MCF 10A (cell line): ENCODE results near the gene SLC10A7. TPM values are rescaled to one million over a fixed set of nuclear protein-coding genes. Genes with fewer than 3 reads are reported as not detected.

Experiments used
- Bru-seq: library from RNA; stranded (reverse); fragments of 400-500 nt; gene quantifications from one replicate; lab custom pipeline; 2021; lab: Mats Ljungman, UMichigan
- BruChase-seq, 2 experiments: library from RNA; stranded (reverse); fragments of 400-500 nt; gene quantifications; one replicate each; lab custom pipeline; 2021; lab: Mats Ljungman, UMichigan
- BruUV-seq: library from RNA; stranded (reverse); fragments of 400-500 nt; replicated peaks from 2 replicates; lab custom pipeline; 2021; lab: Mats Ljungman, UMichigan
- CTCF ChIA-PET: fragments of 300-600 bp; sonication (Branson Sonifier 250); formaldehyde crosslinking; extraction: SDS; loops from one replicate; lab custom pipeline; 2021; ENCODE audit warnings: antibody characterized with exemption, inconsistent platforms; lab: Yijun Ruan, JAX
- POLR2A ChIA-PET: fragments of 300-600, 350-650 bp; sonication (Branson Sonifier 250); formaldehyde crosslinking; extraction: SDS; loops from one replicate; lab custom pipeline; 2020; ENCODE audit warnings: antibody characterized with exemption, inconsistent platforms; lab: Yijun Ruan, JAX
- DNase-seq: peaks from one replicate; pipeline ENCODE4 v3.0.0-alpha.2; 2018; ENCODE audit not compliant: unreplicated experiment
- H3K27ac Mint-ChIP-seq: one replicate; pipeline ENCODE4 v1.8.0; 2022; ENCODE audit warnings: mild to moderate bottlenecking, low read depth, mixed read lengths; ENCODE audit not compliant: unreplicated experiment
- H3K27me3 Mint-ChIP-seq: one replicate; pipeline ENCODE4 v1.8.0; 2022; ENCODE audit warnings: mixed read lengths; ENCODE audit not compliant: insufficient read depth, unreplicated experiment
- H3K36me3 Mint-ChIP-seq: one replicate; pipeline ENCODE4 v1.8.0; 2022; ENCODE audit warnings: mild to moderate bottlenecking, moderate library complexity, mixed read lengths; ENCODE audit not compliant: insufficient read depth, unreplicated experiment
- H3K4me1 Mint-ChIP-seq: one replicate; pipeline ENCODE4 v1.8.0; 2022; ENCODE audit warnings: mixed read lengths; ENCODE audit not compliant: insufficient read depth, unreplicated experiment
- H3K4me3 Mint-ChIP-seq: one replicate; pipeline ENCODE4 v1.8.0; 2022; ENCODE audit warnings: mild to moderate bottlenecking, moderate library complexity, mixed read lengths; ENCODE audit not compliant: unreplicated experiment
- H3K9me3 Mint-ChIP-seq: one replicate; pipeline ENCODE4 v1.8.0; 2022; ENCODE audit warnings: mixed read lengths; ENCODE audit not compliant: unreplicated experiment
- intact Hi-C: fragments of 100-400 bp; cut with micrococcal nuclease; formaldehyde crosslinking; loops from 2 replicates; pipeline ENCODE4 v1.14.1; 2022
- long read RNA-seq: library from polyadenylated mRNA; stranded (forward); transcript quantifications from one replicate; pipeline ENCODE4 v2.0.0, GENCODE V29; 2022
- total RNA-seq: library from RNA; stranded (reverse); gene quantifications from 2 replicates; pipeline ENCODE4 v1.2.3, GENCODE V29; 2022
- TF ChIP-seq, protein P1 (sequence below): fragments of 200-600 bp; IDR thresholded peaks from one replicate; pipeline ENCODE4 v1.8.0; 2022; ENCODE audit warnings: antibody characterized with exemption, mild to moderate bottlenecking; ENCODE audit not compliant: unreplicated experiment

Gene SLC10A7, protein sequence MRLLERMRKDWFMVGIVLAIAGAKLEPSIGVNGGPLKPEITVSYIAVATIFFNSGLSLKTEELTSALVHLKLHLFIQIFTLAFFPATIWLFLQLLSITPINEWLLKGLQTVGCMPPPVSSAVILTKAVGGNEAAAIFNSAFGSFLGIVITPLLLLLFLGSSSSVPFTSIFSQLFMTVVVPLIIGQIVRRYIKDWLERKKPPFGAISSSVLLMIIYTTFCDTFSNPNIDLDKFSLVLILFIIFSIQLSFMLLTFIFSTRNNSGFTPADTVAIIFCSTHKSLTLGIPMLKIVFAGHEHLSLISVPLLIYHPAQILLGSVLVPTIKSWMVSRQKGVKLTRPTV
- total RNA-seq (23.0 and 27.4 TPM in 2 replicates), Bru-seq, nascent RNA (percentile 82 among the genes with signal in this experiment), BruChase-seq, experiment 1, labeled RNA remaining after a 6-hour chase (percentile 63 among the genes with signal in this experiment), BruChase-seq, experiment 2, labeled RNA remaining after a 2-hour chase (percentile 75 among the genes with signal in this experiment)
- long read RNA-seq, transcript SLC10A7-205 (13 exons, 1,134 nt): major isoform, 9 of 25 reads
- long read RNA-seq, partial matches to known transcripts: 2 of 25 reads
- long read RNA-seq, other reads (novel, unspliced or antisense): 8 of 25 reads

DNA sequence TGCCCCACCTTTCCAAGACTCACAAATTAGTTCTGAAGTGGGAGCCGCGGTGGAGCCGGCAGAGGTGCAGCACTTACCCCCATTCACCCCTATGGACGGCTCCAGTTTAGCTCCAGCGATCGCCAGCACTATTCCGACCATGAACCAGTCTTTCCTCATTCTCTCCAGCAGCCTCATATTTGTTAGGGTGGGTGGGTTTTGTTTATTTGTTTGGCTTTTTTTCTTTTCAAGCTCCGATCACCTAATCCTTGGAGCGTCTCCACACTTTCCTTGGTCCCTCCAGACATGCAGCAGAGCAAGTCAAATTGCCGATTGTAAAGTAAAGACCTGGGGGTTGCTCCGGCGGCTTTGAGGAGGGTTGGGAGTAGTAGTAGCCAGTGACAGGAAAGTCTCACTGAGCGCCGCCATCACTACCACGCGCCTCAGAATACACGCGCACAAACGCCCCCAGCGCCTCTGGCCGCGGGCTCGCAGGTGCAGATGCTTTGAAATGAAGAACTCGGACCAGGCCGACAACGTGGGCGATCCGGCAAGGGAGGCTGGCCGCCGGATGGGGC is at the start of gene SLC10A7:
Gene SLC10A7 (minus strand): TSS at position 400 of the 557 bp plus-strand sequence. CDS start 223 bp downstream, at position 177.
- no peaks in the 10 kb centered on the region for H3K9me3 Mint-ChIP-seq
- H3K27me3 Mint-ChIP-seq: no peaks in the 10 kb centered on the region
- ChIA-PET POLR2A (interaction anchor here (0.6 to 3.2 kb wide), 8 partner anchors 13 to 192 kb away, joined by 3 to 10 read pairs (median 4); no protein-coding TSS in a partner anchor), CTCF (interaction anchor here (1.3 to 3.1 kb wide), 2 partner anchors 24 to 179 kb away, joined by 4 to 15 read pairs; no protein-coding TSS in a partner anchor)
- intact Hi-C loops: loop anchor here (5.0 to 10.0 kb wide), 3 partner anchors 113 to 573 kb away; partner anchors contain the start of gene POU4F2
- peak; percentile 77 for DNase-seq
- no peak within 1 kb of the TSS for H3K4me3 Mint-ChIP-seq
- no peaks in the 10 kb centered on the region for H3K36me3 Mint-ChIP-seq
- BruUV-seq: no TSS peak
- peaks cover 22% of the 10 kb centered on the region for H3K4me1 Mint-ChIP-seq
- TF ChIP-seq, protein P1, sequence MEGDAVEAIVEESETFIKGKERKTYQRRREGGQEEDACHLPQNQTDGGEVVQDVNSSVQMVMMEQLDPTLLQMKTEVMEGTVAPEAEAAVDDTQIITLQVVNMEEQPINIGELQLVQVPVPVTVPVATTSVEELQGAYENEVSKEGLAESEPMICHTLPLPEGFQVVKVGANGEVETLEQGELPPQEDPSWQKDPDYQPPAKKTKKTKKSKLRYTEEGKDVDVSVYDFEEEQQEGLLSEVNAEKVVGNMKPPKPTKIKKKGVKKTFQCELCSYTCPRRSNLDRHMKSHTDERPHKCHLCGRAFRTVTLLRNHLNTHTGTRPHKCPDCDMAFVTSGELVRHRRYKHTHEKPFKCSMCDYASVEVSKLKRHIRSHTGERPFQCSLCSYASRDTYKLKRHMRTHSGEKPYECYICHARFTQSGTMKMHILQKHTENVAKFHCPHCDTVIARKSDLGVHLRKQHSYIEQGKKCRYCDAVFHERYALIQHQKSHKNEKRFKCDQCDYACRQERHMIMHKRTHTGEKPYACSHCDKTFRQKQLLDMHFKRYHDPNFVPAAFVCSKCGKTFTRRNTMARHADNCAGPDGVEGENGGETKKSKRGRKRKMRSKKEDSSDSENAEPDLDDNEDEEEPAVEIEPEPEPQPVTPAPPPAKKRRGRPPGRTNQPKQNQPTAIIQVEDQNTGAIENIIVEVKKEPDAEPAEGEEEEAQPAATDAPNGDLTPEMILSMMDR: no peak
- H3K27ac Mint-ChIP-seq: no peak within 1 kb of the TSS

DNA sequence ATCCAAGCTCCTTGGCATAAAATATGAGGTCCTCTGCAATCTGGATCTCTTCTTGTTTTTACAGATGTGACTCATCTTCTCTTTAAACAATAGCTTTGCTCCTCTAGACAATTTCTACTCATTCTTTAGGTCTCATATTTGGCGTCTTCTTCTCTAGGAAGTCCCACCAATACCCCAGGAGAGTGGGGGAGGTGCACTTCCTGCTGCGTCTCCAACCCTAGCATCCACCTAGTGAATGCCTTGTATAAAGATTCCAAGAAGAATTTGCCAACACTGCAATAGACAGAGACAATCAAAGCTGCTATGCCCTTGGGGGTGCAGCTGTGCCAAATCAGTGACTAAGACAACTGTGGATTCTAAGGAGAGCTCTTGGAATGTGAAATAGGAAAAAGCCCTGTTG is 45.7 kb upstream of the SLC10A7 start:
- TF ChIP-seq, protein P1: no peak
- peaks cover 7% of the 10 kb centered on the region for H3K9me3 Mint-ChIP-seq
- ChIA-PET POLR2A (interaction anchor here (0.8 to 2.0 kb wide), 3 partner anchors 19 to 47 kb away, joined by 3 to 10 read pairs (median 6); no protein-coding TSS in a partner anchor), CTCF (interaction anchor here (0.7 to 1.7 kb wide), 5 partner anchors 22 to 328 kb away, joined by 3 to 4 read pairs (median 3); no protein-coding TSS in a partner anchor)
- H3K27ac Mint-ChIP-seq: peak overlapping the region; percentile 62
- no TSS peak for BruUV-seq
- H3K4me3 Mint-ChIP-seq: no peak overlapping the region
- no peaks in the 10 kb centered on the region for H3K36me3 Mint-ChIP-seq
- peaks cover 12% of the 10 kb centered on the region for H3K4me1 Mint-ChIP-seq
- intact Hi-C loops: no loop called here
- DNase-seq: peak; percentile 82
- H3K27me3 Mint-ChIP-seq: no peaks in the 10 kb centered on the region

DNA sequence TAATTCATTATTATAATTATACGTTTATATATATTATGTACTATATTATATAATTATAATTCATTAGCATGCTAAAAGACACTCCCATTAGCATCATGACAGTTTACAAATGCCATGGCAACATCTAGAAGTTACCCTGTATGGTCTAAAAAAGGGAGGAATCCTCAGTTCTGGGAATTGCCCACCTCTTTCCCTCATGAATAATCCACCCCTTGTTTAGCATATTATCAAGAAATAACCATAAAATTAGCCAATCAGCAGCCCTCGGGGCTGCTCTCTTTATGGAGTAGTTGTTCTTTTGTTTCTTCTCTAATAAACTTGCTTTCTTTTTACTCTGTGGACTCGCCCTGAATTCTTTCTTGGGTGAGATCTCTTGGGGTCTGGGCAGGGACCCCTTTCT is 42.8 kb upstream of the SLC10A7 start:
- Mint-ChIP-seq H3K27me3 (no peaks in the 10 kb centered on the region), H3K36me3 (no peaks in the 10 kb centered on the region), H3K27ac (no peak overlapping the region), H3K9me3 (peaks cover 7% of the 10 kb centered on the region), H3K4me1 (peaks cover 12% of the 10 kb centered on the region), H3K4me3 (no peak overlapping the region)
- TF ChIP-seq, protein P1: no peak
- BruUV-seq: no TSS peak
- ChIA-PET POLR2A (no interaction called here), CTCF (no interaction called here)
- no peak for DNase-seq
- intact Hi-C loops: no loop called here
